ENCODE data around the gene UBE4A.

- TF ChIP-seq, protein P1, sequence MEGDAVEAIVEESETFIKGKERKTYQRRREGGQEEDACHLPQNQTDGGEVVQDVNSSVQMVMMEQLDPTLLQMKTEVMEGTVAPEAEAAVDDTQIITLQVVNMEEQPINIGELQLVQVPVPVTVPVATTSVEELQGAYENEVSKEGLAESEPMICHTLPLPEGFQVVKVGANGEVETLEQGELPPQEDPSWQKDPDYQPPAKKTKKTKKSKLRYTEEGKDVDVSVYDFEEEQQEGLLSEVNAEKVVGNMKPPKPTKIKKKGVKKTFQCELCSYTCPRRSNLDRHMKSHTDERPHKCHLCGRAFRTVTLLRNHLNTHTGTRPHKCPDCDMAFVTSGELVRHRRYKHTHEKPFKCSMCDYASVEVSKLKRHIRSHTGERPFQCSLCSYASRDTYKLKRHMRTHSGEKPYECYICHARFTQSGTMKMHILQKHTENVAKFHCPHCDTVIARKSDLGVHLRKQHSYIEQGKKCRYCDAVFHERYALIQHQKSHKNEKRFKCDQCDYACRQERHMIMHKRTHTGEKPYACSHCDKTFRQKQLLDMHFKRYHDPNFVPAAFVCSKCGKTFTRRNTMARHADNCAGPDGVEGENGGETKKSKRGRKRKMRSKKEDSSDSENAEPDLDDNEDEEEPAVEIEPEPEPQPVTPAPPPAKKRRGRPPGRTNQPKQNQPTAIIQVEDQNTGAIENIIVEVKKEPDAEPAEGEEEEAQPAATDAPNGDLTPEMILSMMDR (conservative IDR thresholded peaks at IDR 0.05; ENCODE audit: low read depth in 2 of 2), result no peak
- TF ChIP-seq EZH2 (IDR thresholded peaks at IDR 0.05; ENCODE audit: low read depth, unreplicated experiment) (no peak), REST (IDR thresholded peaks at IDR 0.05; ENCODE audit: unreplicated experiment) (no peak), EZH2phosphoT487 (IDR thresholded peaks at IDR 0.05; ENCODE audit: unreplicated experiment) (no peak), POLR2AphosphoS5 (IDR thresholded peaks at IDR 0.05; ENCODE audit: low read depth) (no peak), CREB1 (CRISPR knock-in tag; IDR thresholded peaks at IDR 0.05; ENCODE audit: low read depth) (no peak)
Observed at GRCh38 chr11:118314988-118315411, 44.4 kb upstream of the UBE4A start.
